Neural cell (in vitro differentiated cells): ENCODE results near the gene PRF1.

ENCODE experiments used
- POLR2AphosphoS5 ChIP-seq: IDR thresholded peaks from 2 replicates; pipeline ENCODE4 v1.6.1; 2012
- TF ChIP-seq, protein P1 (sequence below): fragments of 450-650 bp; IDR thresholded peaks from 2 replicates; pipeline ENCODE4 v1.5.1; 2014; ENCODE audit warnings: antibody characterized with exemption, mild to moderate bottlenecking, moderate library complexity; ENCODE audit not compliant: poor library complexity, severe bottlenecking

DNA sequence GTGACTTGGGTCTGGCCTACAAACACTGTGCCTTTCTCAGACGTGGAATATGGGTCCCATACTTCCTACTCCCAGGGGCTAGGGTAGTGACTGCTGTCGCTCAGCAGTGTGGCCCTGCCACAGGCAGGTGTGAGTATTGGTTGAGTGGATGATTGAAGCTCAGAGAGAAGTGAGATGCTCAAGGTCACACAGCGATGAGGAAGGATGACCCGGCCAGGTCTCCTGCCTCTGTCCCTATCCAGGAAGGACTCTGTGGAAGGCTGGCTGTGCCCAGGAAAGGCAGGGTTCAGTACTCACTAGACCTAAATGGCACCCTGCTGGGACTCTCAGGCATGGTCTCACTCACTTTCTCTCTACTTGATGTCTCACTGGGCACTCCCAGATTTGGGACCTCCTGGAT, 2.8 kb downstream of the PRF1 start:
- TF ChIP-seq, protein P1, sequence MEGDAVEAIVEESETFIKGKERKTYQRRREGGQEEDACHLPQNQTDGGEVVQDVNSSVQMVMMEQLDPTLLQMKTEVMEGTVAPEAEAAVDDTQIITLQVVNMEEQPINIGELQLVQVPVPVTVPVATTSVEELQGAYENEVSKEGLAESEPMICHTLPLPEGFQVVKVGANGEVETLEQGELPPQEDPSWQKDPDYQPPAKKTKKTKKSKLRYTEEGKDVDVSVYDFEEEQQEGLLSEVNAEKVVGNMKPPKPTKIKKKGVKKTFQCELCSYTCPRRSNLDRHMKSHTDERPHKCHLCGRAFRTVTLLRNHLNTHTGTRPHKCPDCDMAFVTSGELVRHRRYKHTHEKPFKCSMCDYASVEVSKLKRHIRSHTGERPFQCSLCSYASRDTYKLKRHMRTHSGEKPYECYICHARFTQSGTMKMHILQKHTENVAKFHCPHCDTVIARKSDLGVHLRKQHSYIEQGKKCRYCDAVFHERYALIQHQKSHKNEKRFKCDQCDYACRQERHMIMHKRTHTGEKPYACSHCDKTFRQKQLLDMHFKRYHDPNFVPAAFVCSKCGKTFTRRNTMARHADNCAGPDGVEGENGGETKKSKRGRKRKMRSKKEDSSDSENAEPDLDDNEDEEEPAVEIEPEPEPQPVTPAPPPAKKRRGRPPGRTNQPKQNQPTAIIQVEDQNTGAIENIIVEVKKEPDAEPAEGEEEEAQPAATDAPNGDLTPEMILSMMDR, result no peak
- no peak for TF ChIP-seq POLR2AphosphoS5
